Kidney epithelial cell (primary cell): Measurements from ENCODE around the gene ACOT7. TPM values are rescaled to one million over a fixed set of nuclear protein-coding genes. Genes with fewer than 3 reads are reported as not detected.

Source experiments
- DNase-seq: peaks from one replicate; pipeline ENCODE4 v3.0.0-alpha.2; 2010; ENCODE audit warnings: low read depth
- H3K27me3 ChIP-seq: 2 replicates; pipeline ENCODE4 v1.6.0; 2011; ENCODE audit warnings: low read length; ENCODE audit not compliant: control insufficient read depth, insufficient read depth
- H3K36me3 ChIP-seq: 2 replicates; pipeline ENCODE4 v1.5.1; 2011; ENCODE audit warnings: low read length; ENCODE audit not compliant: control insufficient read depth, insufficient read depth
- H3K4me3 ChIP-seq: 2 replicates; pipeline ENCODE4 v1.5.1; 2011; ENCODE audit warnings: low read depth, mild to moderate bottlenecking, control low read depth, low read length
- total RNA-seq: library from RNA; depleted of rRNA; stranded (reverse); fragments of >200 nt; gene quantifications from 2 replicates; pipeline ENCODE4 v1.2.3, GENCODE V29; 2015
- TF ChIP-seq, protein P1 (sequence below): IDR thresholded peaks from 2 replicates; pipeline ENCODE4 v1.5.1; 2011; ENCODE audit warnings: mild to moderate bottlenecking, moderate library complexity, low read length, control low read depth, inconsistent platforms; ENCODE audit not compliant: insufficient read depth, poor library complexity, severe bottlenecking

Gene ACOT7
- total RNA-seq, 1 donor from 2014 or later: 79.8 TPM

DNA sequence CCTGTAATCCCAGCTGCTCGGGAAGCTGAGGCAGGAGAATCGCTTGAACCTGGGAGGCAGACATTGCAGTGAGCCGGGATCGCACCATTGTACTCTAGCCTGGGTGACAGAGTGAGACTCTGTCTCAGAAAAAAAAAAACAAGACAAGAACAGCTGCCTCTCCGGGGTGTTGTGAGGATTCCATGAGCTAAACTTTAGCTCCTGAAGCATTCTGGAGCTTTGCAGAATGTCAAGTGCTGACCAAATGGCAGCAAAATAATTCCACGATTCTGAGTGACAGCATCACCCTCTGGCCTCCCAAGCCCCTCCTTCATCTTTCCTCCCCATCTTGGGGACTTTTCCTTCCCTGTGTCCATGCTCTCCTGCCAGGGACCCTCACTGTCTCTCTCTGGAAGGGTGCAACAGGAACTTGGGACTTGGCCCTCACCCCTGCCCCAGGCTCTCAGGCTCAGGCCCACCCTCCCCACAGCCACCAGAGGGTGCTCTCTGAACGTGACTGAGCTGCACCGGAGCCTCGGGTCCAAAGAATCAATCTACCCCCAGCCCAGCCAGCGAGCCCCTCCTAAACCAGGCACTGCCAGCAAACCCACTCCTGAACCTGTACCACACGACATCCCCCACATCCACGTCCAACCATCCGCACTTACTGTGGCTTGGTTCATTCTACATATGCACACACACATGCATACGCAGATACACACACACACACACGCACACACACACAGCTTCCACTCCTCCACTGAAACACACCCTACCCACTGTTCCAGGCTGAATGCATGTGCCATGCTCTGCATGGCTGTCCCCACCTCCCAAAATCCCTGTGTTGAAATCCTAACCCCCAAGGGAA, 45.7 kb downstream of the ACOT7 start:
- no peak for DNase-seq
- TF ChIP-seq, protein P1, sequence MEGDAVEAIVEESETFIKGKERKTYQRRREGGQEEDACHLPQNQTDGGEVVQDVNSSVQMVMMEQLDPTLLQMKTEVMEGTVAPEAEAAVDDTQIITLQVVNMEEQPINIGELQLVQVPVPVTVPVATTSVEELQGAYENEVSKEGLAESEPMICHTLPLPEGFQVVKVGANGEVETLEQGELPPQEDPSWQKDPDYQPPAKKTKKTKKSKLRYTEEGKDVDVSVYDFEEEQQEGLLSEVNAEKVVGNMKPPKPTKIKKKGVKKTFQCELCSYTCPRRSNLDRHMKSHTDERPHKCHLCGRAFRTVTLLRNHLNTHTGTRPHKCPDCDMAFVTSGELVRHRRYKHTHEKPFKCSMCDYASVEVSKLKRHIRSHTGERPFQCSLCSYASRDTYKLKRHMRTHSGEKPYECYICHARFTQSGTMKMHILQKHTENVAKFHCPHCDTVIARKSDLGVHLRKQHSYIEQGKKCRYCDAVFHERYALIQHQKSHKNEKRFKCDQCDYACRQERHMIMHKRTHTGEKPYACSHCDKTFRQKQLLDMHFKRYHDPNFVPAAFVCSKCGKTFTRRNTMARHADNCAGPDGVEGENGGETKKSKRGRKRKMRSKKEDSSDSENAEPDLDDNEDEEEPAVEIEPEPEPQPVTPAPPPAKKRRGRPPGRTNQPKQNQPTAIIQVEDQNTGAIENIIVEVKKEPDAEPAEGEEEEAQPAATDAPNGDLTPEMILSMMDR: peak; percentile 86
- Histone ChIP-seq H3K4me3 (no peak overlapping the region), H3K36me3 (peaks cover 2% of the 10 kb centered on the region), H3K27me3 (no peaks in the 10 kb centered on the region)

GRCh38 chr1:6345460-6345859, 48.1 kb downstream of the ACOT7 start:
- Histone ChIP-seq H3K4me3 (no peak overlapping the region), H3K36me3 (peaks cover 2% of the 10 kb centered on the region), H3K27me3 (no peaks in the 10 kb centered on the region)
- DNase-seq: no peak
- TF ChIP-seq, protein P1: no peak

GRCh38 chr1:6345009-6345408, 48.6 kb downstream of the ACOT7 start:
- Histone ChIP-seq H3K27me3 (no peaks in the 10 kb centered on the region), H3K4me3 (no peak overlapping the region), H3K36me3 (peaks cover 2% of the 10 kb centered on the region)
- DNase-seq: no peak
- TF ChIP-seq, protein P1: no peak

GRCh38 chr1:6343506-6344405, 49.8 kb downstream of the ACOT7 start:
- DNase-seq: no peak
- peaks cover 3% of the 10 kb centered on the region for H3K36me3 ChIP-seq
- H3K4me3 ChIP-seq: no peak overlapping the region
- no peaks in the 10 kb centered on the region for H3K27me3 ChIP-seq
- TF ChIP-seq, protein P1: peak; percentile 89

DNA sequence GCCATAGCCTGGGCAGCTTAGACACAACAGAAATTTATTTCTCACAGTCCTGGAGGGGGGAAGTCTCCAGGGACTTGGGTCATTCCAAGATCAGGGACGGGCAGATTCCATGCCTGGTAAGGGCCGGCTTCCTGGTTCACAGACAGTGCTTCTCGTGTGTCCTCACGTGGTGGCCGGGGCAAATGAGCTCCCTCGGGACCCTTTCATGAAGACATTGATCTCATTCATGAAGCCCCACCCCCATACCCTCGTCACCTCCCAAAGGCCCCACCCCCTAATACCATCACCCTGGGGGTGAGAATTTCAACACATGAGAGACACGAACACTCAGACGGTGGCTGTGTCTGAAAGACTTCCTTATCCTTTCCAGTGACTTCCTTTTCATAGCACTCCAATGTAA, 51.5 kb downstream of the ACOT7 start:
- Histone ChIP-seq H3K4me3 (no peak overlapping the region), H3K27me3 (no peaks in the 10 kb centered on the region), H3K36me3 (peaks cover 4% of the 10 kb centered on the region)
- TF ChIP-seq, protein P1: no peak
- no peak for DNase-seq
